OCI-LY1 (cell line): Measurements from ENCODE around the gene IQGAP2.

Source experiments
- EZH2 ChIP-seq: fragments of 200-600 bp; sonication (generic), shearing (Covaris generic); IDR thresholded peaks from 2 replicates; pipeline ENCODE4 v1.8.0; 2017; ENCODE audit warnings: borderline replicate concordance, mixed run types, mild to moderate bottlenecking, antibody characterized with exemption, low read length, moderate library complexity, mixed read lengths
- TF ChIP-seq, protein P1 (sequence below): fragments of 200-600 bp; sonication (generic), shearing (Covaris generic); IDR thresholded peaks from 2 replicates; pipeline ENCODE4 v1.5.1; 2017; ENCODE audit warnings: mild to moderate bottlenecking, antibody characterized with exemption, low read length, moderate library complexity, mixed read lengths

DNA sequence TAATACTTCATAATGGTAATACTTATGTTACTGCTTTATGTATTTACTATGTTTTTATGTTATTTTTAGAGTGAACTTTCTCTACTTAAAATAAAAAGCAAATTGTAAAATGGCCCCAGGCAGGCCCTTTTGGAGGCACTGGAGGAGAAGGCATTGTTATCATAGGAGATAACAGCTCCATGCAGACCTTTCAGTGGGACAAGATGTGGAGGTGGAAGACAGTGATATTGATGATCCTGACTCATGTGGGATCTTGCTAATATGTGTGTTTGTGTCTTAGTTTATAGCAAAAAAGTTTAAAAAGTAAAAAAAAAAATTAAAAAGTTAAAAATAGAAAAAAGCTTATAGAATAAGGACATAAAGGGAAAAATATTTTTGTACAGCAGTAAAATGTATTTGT, 74.5 kb downstream of the IQGAP2 start:
- no peak for TF ChIP-seq EZH2
- TF ChIP-seq, protein P1, sequence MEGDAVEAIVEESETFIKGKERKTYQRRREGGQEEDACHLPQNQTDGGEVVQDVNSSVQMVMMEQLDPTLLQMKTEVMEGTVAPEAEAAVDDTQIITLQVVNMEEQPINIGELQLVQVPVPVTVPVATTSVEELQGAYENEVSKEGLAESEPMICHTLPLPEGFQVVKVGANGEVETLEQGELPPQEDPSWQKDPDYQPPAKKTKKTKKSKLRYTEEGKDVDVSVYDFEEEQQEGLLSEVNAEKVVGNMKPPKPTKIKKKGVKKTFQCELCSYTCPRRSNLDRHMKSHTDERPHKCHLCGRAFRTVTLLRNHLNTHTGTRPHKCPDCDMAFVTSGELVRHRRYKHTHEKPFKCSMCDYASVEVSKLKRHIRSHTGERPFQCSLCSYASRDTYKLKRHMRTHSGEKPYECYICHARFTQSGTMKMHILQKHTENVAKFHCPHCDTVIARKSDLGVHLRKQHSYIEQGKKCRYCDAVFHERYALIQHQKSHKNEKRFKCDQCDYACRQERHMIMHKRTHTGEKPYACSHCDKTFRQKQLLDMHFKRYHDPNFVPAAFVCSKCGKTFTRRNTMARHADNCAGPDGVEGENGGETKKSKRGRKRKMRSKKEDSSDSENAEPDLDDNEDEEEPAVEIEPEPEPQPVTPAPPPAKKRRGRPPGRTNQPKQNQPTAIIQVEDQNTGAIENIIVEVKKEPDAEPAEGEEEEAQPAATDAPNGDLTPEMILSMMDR: no peak
